Fibroblast of peridontal ligament (primary cell): Measurements from ENCODE around the gene ALDOA.

Source experiments
- DNase-seq: peaks from one replicate; pipeline ENCODE4 v3.0.0-alpha.2; 2010; ENCODE audit errors: extremely low read depth

ALDOA gene

GRCh38 chr16:30115238-30115637 is 49.7 kb downstream of the ALDOA start:
- DNase-seq: no peak

GRCh38 chr16:30116291-30117207 is 51.0 kb downstream of the ALDOA start:
- no peak for DNase-seq

- no peak for DNase-seq
These were observed 52.2 kb downstream of the ALDOA start for GRCh38 chr16:30117768-30118167.

GRCh38 chr16:30119428-30119827 is 53.9 kb downstream of the ALDOA start:
- DNase-seq: no peak
